Measurements from ENCODE around the gene CAMK2A.

The CAMK2A gene

DNA sequence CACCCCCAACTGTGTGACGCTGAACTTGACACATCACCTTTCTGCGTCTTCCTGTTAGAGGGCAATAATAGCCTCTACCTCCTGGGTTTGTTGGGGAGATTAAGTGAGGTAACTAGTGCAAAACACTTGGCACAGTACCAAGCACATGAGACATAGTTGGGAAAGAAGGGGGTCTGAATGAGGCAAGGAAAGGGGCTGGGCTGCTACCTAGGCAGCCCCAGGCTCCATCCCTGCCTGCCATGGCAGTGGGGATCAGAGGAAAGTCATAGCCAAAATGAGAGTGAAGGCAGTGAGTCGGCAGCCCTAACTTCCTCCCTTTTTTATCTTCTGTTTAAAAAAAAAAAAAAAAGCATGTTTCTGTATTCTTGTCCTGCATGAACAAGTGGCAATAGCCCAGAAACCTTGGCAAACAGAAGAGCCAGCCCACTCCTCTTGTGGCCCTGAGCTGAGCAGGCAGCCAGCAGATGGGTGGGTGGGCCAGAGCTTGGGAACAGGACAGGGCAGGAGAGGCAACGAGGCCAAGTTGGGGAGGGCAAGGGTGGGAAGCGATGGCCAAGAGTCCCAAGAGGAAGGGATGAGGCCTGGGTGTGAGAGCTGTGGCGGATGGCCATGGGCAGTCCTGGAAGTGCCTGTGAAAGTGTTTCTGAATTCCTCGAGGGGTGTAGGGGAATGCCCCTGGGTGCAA, 11.4 kb downstream of the CAMK2A start:
- H3K27ac ChIP-seq = no peak overlapping the region
- TF ChIP-seq, protein P1, sequence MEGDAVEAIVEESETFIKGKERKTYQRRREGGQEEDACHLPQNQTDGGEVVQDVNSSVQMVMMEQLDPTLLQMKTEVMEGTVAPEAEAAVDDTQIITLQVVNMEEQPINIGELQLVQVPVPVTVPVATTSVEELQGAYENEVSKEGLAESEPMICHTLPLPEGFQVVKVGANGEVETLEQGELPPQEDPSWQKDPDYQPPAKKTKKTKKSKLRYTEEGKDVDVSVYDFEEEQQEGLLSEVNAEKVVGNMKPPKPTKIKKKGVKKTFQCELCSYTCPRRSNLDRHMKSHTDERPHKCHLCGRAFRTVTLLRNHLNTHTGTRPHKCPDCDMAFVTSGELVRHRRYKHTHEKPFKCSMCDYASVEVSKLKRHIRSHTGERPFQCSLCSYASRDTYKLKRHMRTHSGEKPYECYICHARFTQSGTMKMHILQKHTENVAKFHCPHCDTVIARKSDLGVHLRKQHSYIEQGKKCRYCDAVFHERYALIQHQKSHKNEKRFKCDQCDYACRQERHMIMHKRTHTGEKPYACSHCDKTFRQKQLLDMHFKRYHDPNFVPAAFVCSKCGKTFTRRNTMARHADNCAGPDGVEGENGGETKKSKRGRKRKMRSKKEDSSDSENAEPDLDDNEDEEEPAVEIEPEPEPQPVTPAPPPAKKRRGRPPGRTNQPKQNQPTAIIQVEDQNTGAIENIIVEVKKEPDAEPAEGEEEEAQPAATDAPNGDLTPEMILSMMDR (IDR thresholded peaks at IDR 0.05) = no peak
- no peak for TF ChIP-seq ZFX (IDR thresholded peaks at IDR 0.05; ENCODE audit: borderline replicate concordance)

DNA sequence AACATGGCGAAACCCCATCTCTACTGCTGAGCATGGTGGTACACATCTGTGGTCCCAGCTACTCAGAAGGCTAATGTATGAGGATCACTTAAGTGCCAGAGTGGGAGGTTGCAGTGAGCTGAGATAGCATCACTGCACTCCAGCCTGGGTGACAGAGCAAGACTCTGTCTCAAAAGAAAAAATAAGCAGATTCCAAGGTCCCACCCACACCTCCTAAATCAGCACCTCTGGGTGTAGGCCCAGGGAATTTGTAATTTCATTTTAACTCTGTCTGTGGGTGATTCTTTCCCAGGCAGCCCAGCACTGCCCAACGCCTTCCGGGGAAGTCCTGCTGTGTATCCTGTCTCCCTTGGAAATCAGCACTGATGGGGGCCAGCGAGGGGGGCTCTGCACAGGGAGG, 12.5 kb downstream of the CAMK2A start:
- TF ChIP-seq ZFX (IDR thresholded peaks at IDR 0.05; ENCODE audit: borderline replicate concordance) = no peak
- TF ChIP-seq, protein P1 (IDR thresholded peaks at IDR 0.05) = no peak

DNA sequence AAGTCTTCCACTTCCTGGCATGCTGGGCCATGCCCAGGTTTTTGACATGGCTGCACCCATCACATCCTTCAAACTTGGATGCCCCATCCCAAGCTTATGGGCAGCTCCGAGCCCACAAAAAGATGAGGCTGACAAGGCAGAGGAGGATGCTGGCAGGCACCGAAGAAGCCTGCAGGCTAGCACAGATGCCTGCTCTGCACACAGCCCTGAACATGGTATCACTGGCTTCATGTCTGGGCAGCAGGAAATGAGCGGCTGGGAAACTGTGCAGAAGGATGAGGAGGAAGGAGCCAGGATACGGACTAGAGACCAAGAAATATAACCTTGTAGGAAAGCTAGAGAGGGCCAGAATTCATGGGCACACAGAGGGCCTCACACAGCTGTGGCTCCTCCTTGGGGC, 14.8 kb downstream of the CAMK2A start:
- no peak overlapping the region for H3K27ac ChIP-seq
- TF ChIP-seq, protein P1 (IDR thresholded peaks at IDR 0.05) = no peak
- no peak for TF ChIP-seq ZFX (IDR thresholded peaks at IDR 0.05; ENCODE audit: borderline replicate concordance)

More for the DNA sequence above, 12.5 kb downstream of the CAMK2A start:
- H3K27ac ChIP-seq = no peak overlapping the region

DNA sequence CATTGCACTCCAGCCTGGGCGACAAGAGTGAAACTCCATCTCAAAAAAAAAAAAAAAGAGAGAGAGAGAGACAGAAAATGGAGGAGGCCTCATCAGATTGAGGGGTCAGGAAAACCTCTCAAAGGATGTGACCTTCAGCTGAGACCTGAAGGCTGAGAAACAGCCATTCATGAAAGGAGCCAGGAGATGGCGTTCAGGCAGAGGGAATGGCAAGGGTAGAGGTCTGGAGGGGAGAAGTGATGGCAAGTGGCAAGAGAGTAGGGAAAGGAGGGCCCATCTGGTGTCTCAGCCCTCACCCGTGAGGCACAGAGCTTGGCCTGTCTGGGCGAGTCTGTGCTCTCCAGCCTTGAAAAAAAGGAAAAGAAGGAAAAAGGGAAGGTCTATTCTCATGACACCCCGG, 17.0 kb downstream of the CAMK2A start:
- H3K27ac ChIP-seq = no peak overlapping the region
- TF ChIP-seq, protein P1 (IDR thresholded peaks at IDR 0.05) = no peak
- no peak for TF ChIP-seq ZFX (IDR thresholded peaks at IDR 0.05; ENCODE audit: borderline replicate concordance)

DNA sequence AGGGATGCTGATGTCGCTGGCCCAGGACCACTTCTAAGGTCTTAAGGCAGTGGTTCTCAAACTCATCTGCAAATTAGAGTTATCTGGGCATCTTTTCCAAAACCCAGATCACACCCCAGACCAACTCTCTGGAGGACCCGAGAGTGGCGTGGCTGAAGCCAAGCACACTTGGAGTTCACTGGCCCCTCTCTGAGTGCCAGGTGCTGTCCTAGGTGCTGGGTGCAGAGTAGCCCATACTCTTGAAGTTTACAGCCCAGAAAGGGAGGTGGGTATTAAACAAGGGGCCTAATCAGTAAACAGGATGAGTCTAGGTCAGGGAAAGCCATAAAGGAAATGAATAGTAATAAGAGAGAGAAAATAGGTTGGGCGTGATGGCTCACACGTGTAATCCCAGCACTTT, 17.6 kb downstream of the CAMK2A start:
- no peak overlapping the region for H3K27ac ChIP-seq
- TF ChIP-seq, protein P1 (IDR thresholded peaks at IDR 0.05) = no peak
- no peak for TF ChIP-seq ZFX (IDR thresholded peaks at IDR 0.05; ENCODE audit: borderline replicate concordance)

DNA sequence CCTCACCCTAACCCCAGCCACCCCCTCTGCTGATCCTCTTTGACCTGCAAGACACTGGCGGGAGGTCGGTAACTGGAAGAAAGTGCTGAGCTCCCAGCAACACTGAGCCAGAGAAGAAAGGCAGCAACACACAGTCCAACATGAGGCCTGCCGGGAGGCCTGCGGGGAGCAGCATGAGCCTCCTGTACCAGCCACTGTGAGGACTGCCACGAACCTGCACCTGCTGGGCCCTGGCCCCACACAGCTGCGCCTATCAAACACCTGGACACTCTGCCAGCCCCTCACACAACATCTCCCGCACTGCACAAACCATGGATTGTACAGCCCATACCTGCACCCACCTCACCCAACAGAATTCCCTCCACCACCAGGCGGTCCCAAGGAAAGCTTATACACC, 18.3 kb downstream of the CAMK2A start:
- no peak overlapping the region for H3K27ac ChIP-seq
- TF ChIP-seq, protein P1 (IDR thresholded peaks at IDR 0.05) = no peak
- TF ChIP-seq ZFX (IDR thresholded peaks at IDR 0.05; ENCODE audit: borderline replicate concordance) = no peak

DNA sequence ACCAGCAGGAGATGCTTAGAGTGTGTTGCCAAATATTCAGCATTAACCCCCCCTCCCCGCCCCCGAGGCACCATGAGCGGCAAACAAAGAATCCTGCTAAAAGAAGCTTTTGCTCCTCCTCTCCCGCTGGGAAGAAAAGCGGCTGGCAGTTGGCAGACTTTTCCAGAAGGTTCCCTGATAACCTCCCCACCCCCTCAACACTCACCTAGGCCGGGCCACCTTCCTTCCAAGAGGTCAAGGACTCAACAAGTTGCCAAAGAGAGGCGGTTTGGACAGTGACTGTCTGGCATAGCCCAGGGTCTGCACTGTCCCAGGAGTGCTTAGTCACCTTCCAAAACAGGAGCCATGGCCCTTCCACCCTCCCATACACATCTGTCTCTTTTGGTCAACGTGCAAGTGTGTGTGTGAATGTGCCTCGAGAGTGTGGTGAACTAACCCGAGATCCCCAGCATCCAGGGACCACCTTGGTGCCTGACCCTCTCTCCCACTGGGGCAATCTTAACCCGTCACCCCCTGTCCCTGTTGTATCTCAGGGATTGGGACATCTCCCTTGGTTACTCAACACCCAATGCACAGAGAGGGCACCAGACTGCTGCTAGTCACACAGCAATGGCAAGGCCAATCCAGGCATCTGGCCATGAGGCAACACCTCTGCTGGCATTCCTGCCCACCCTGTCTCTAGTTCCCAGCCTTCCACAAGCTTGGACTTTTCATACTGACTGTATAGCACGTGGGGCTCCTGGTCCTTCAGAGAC, 18.9 kb downstream of the CAMK2A start:
- H3K27ac ChIP-seq = no peak overlapping the region
- no peak for TF ChIP-seq ZFX (IDR thresholded peaks at IDR 0.05; ENCODE audit: borderline replicate concordance)
- TF ChIP-seq, protein P1 (IDR thresholded peaks at IDR 0.05) = no peak
